AG04449 (cell line): ENCODE measurements around the gene TOMM22.

Experiments
- CTCF ChIA-PET: fragments of 350-600 bp; formaldehyde crosslinking; extraction: SDS; loops from one replicate; lab custom pipeline; 2021; ENCODE audit warnings: antibody characterized with exemption; lab: Yijun Ruan, JAX
- POLR2A ChIA-PET: fragments of 400-600, 350-600 bp; formaldehyde crosslinking; extraction: SDS; loops from one replicate; lab custom pipeline; 2020; ENCODE audit warnings: antibody characterized with exemption, inconsistent platforms; lab: Yijun Ruan, JAX
- DNase-seq: peaks from one replicate; pipeline ENCODE4 v3.0.0-alpha.2; 2010; ENCODE audit warnings: low read depth, low spot score
- H3K4me3 ChIP-seq: 2 replicates; pipeline ENCODE4 v1.5.1; 2011; ENCODE audit warnings: low read depth, mild to moderate bottlenecking, control low read depth, low read length
- TF ChIP-seq, protein P1 (sequence below): IDR thresholded peaks from one replicate; pipeline ENCODE4 v1.5.1; 2011; ENCODE audit warnings: mild to moderate bottlenecking, moderate library complexity, low read length, control low read depth, inconsistent platforms; ENCODE audit not compliant: insufficient read depth; ENCODE audit errors: missing control alignments

Gene TOMM22

GRCh38 chr22:38694049-38694448, 12.3 kb downstream of the TOMM22 start:
- POLR2A ChIA-PET, result no interaction called here
- CTCF ChIA-PET, result interaction anchor here (0.8 to 7.2 kb wide), 3 partner anchors 11 to 642 kb away, joined by 3 to 61 read pairs (median 4); partner anchors contain the start of gene TOMM22
- DNase-seq, result no peak
- no peak overlapping the region for H3K4me3 ChIP-seq
- TF ChIP-seq, protein P1, sequence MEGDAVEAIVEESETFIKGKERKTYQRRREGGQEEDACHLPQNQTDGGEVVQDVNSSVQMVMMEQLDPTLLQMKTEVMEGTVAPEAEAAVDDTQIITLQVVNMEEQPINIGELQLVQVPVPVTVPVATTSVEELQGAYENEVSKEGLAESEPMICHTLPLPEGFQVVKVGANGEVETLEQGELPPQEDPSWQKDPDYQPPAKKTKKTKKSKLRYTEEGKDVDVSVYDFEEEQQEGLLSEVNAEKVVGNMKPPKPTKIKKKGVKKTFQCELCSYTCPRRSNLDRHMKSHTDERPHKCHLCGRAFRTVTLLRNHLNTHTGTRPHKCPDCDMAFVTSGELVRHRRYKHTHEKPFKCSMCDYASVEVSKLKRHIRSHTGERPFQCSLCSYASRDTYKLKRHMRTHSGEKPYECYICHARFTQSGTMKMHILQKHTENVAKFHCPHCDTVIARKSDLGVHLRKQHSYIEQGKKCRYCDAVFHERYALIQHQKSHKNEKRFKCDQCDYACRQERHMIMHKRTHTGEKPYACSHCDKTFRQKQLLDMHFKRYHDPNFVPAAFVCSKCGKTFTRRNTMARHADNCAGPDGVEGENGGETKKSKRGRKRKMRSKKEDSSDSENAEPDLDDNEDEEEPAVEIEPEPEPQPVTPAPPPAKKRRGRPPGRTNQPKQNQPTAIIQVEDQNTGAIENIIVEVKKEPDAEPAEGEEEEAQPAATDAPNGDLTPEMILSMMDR, result no peak

DNA sequence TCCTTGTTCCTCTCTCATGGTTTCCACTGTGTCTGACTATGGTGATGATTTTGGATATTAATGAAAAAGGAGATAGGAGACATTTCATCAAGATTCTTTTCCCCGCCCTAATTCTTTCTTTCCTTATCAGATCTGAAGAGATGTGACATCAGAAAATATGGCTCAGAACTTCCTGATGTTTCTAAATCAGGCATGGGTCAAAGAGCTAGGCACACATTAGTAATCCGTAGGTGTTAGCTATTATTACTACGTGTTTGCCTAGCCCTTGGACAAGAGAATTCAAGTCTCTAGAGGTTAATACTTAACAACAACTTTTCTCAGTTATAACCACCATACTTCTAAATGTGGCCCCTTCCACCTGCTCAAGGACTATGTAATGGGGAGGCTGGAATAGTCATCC, 13.2 kb downstream of the TOMM22 start:
- no peak for DNase-seq
- ChIA-PET POLR2A (no interaction called here), CTCF (interaction anchor here (7.2 kb wide), 1 partner anchor 13 kb away, joined by 61 read pairs; the partner anchor contains the start of gene TOMM22)
- TF ChIP-seq, protein P1, result no peak
- no peak overlapping the region for H3K4me3 ChIP-seq

GRCh38 chr22:38696606-38697424, 15.1 kb downstream of the TOMM22 start:
- no peak for DNase-seq
- CTCF ChIA-PET, result interaction anchor here (1.3 to 7.2 kb wide), 4 partner anchors 12 to 644 kb away, joined by 5 to 61 read pairs (median 30); partner anchors contain the start of gene TOMM22

GRCh38 chr22:38697425-38698089, 15.8 kb downstream of the TOMM22 start:
- no peak for DNase-seq
- ChIA-PET POLR2A (interaction anchor here (0.7 to 2.3 kb wide), 3 partner anchors 16 to 23 kb away, joined by 3 to 10 read pairs (median 3); partner anchors contain the start of gene TOMM22), CTCF (interaction anchor here (1.3 to 4.3 kb wide), 4 partner anchors 11 to 645 kb away, joined by 4 to 45 read pairs (median 10); partner anchors contain the start of gene TOMM22)
- TF ChIP-seq, protein P1, result no peak
- H3K4me3 ChIP-seq, result no peak overlapping the region; the same call in 1 of the 2 replicates

More at GRCh38 chr22:38696606-38697424, 15.1 kb downstream of the TOMM22 start:
- POLR2A ChIA-PET, result interaction anchor here (0.7 to 2.3 kb wide), 3 partner anchors 15 to 23 kb away, joined by 3 to 10 read pairs (median 3); partner anchors contain the start of gene TOMM22
- H3K4me3 ChIP-seq, result peak overlapping the region; percentile 25
- TF ChIP-seq, protein P1, result no peak

DNA sequence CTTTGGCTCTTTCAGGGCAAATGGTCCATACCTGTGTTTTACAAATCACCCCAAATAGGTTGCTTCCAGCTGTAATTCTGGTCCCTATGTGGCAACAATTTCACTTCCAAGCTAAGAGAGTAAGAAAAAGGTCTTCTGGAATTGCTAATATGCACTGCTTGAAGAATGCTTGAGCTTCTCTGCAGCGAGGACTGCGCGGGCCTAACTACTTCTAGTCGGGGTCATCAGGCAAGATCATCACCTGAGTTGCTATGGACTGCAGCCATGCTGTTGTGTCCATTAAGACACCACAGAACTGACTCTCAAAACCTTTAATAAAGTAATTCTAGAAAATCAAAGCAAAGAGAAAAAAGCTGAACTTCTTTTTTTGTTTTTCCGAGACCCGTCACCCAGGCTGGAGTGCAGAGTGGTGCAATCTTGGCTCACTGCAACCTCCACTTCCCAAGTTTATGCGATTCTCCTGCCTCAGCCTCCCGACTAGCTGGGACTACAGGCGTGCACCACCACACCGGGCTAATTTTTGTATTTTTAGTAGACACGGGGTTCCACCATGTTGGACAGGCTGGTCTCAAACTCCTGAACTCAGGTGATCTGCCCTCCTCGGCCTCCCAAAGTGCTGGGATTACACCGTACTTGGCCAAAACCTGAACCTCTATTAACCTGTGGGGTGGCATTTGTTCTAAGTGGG, 16.8 kb downstream of the TOMM22 start:
- CTCF ChIA-PET, result interaction anchor here (0.7 to 4.3 kb wide), 5 partner anchors 9 to 646 kb away, joined by 3 to 45 read pairs (median 5); partner anchors contain the start of gene TOMM22
- POLR2A ChIA-PET, result interaction anchor here (1.9 to 2.3 kb wide), 2 partner anchors 17 kb away, joined by 9 to 10 read pairs; partner anchors contain the start of gene TOMM22
- TF ChIP-seq, protein P1, result no peak
- H3K4me3 ChIP-seq, result peak overlapping the region; percentile 80
- DNase-seq, result no peak
